RCC 7860 (cell line): ENCODE measurements around the gene KCNQ5.
A peak's percentile ranks its signal among the peaks of the same experiment; 100 is the strongest.

Experiments
- DNase-seq: peaks from one replicate; pipeline ENCODE4 v3.0.0-alpha.2; 2015; ENCODE audit warnings: low spot score
- FAIRE-seq: peaks from 2 replicates; lab custom pipeline; 2012; peaks lifted over from hg19 to GRCh38; lab: Jason Lieb, UNC

Gene KCNQ5

DNA sequence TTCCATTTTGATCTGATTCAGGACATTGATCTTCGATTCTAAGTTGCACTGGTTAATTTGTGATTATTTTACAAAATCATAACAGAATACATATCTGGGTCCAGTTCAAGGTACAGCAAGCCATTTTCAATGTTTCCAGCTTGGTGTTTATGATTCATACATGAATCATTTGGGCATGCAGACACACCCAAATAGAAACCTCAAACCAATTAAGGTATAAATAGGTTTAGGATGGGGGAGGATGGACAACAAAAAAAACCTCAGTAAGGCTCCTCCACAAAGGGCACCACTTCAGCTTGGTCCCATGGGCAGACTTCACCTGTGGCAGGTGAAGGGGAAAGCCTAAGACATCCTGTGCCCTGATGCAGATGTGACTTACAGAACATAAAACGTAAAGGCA is 410.7 kb downstream of the KCNQ5 start:
- DNase-seq: peak; percentile 7
- FAIRE-seq: no peak

DNA sequence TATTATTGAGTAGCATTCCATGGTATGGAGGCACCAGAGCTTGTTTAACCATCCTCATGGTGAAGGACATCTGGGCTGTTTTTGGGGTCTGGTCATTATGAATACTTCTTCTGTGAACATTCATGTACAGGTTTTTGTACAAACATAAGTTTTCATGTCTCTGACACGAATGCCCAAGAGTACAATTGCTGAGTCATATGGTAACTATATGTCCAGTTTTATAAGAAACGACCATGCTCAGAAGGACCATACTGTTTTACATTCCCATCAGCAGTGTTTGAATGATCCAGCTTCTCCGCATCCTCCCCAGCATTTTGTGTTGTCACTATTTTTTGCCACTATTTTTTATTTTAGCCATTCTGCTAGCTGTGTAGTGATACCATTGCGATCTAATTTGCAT is 414.8 kb downstream of the KCNQ5 start:
- FAIRE-seq (no peak), DNase-seq (no peak)

GRCh38 chr6:73041051-73041450 is 419.2 kb downstream of the KCNQ5 start:
- FAIRE-seq (no peak), DNase-seq (no peak)

DNA sequence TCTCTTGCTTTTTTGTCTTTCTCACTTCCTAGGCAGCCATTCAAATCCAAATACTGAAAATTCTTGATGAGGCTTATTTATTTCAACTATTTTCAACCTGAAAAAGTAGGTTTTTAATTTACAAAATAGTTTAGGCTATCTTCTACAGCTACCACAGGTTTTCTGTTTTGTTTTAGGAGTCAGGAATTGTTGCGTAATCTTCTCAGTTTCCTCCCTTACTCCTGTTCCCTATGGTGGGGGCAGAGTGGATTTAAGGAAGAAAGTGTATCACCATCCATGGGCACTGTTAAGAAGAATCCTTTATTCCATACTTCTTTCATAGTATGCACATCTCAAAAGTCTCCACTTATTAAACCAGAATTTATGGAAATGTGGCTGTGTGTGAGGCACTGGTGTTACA is 421.0 kb downstream of the KCNQ5 start:
- DNase-seq (no peak), FAIRE-seq (no peak)

GRCh38 chr6:73043446-73043845 is 421.6 kb downstream of the KCNQ5 start:
- DNase-seq (no peak), FAIRE-seq (no peak)

- FAIRE-seq (no peak), DNase-seq (no peak)
Observed at GRCh38 chr6:73045609-73046008, 423.7 kb downstream of the KCNQ5 start.

- FAIRE-seq (no peak), DNase-seq (no peak)
Observed at GRCh38 chr6:73047801-73048200, 425.9 kb downstream of the KCNQ5 start.

GRCh38 chr6:73049971-73050594 is 428.2 kb downstream of the KCNQ5 start:
- no peak for DNase-seq
- FAIRE-seq: no peak

DNA sequence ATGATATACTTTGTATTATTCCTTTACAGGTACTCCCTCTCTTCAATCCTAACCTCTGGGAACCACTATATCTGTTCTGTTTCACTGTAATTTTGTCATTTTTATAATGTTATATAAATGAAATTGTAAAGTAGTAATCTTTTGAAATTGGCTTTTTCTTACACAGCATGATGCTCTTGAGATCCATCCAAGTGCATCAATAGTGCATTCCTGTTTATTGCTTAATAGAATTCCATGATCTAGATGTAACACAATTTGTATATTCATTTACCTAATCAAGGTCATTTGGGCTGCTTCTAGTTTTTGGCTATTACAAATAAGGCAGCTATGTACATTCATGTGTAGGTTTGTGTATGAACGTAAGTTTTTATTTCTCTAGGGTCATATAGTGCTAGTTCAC is 428.8 kb downstream of the KCNQ5 start:
- no peak for DNase-seq
- no peak for FAIRE-seq

- no peak for FAIRE-seq
Observed at GRCh38 chr6:73051147-73051546, 429.3 kb downstream of the KCNQ5 start.

GRCh38 chr6:73054958-73055357 is 433.1 kb downstream of the KCNQ5 start:
- FAIRE-seq (no peak), DNase-seq (no peak)

More at GRCh38 chr6:73051147-73051546, 429.3 kb downstream of the KCNQ5 start:
- DNase-seq: no peak

DNA sequence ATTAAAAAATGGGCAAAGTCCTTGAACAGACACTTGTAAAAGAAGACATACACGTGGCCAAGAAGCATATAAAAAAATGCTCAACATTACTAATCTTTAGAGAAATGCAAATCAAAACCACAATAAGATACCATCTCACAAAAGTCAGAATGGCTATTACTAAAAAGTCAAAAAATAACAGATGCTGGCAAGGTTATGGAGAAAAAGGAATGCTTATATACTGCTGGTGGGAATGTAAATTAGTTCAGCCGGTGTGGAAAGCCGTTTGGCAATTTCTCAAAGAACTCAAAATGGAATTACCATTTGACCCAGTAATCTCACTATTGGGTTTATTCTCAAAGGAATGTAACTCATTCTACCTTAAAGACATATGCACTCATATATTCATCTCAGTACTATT is 436.9 kb downstream of the KCNQ5 start:
- FAIRE-seq: no peak
- DNase-seq: no peak

- FAIRE-seq (no peak), DNase-seq (no peak)
Observed at GRCh38 chr6:73062130-73062529, 440.3 kb downstream of the KCNQ5 start.

DNA sequence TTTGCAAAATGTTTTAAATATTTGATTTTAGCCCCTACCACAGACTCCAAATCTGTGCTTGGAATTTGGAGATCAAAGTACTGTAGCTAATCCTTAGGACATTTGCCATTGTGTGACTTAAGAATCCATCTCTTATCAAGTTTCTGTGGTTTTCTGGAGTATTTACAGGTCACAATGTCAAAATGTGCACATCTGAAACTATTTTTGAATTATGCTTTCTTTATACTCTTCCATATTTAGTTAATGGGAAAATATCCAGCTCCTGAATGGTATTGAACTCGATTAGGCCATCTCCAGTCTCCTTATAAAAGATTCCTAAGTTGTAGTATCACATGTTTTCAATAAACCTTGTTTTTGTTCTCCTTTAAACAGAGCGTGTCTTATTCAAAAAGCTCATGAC is 441.0 kb downstream of the KCNQ5 start:
- no peak for DNase-seq
- no peak for FAIRE-seq

- FAIRE-seq (no peak), DNase-seq (no peak)
Observed at GRCh38 chr6:73064266-73064665, 442.4 kb downstream of the KCNQ5 start.

DNA sequence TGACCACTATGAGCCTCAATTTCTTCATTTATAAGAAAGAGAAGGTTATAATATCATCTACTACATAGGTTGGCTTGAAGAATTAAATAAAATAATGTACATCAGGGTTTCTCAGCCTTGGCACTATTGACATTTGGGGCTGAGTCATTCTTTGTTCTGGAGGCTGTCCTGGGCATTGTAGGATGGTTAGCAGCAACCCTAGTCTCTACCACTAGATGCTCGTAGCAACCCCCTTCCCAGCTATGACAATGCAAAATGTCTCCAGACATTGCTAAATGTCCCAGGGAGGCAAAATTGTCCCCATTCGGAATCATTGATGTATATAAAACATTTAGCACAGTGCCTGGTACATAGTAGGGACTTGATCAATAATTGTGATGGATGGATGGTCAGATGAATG is 451.4 kb downstream of the KCNQ5 start:
- DNase-seq (peak; percentile 52), FAIRE-seq (peak; percentile 52)

- peak; percentile 89 for FAIRE-seq
- peak; percentile 81 for DNase-seq
Observed at GRCh38 chr6:73074175-73074574, 452.3 kb downstream of the KCNQ5 start.

GRCh38 chr6:73076211-73076954 is 454.5 kb downstream of the KCNQ5 start:
- FAIRE-seq (no peak), DNase-seq (peak; percentile 35)

- FAIRE-seq (no peak), DNase-seq (no peak)
Observed at GRCh38 chr6:73078333-73078862, 456.5 kb downstream of the KCNQ5 start.

- no peak for DNase-seq
- no peak for FAIRE-seq
Observed at GRCh38 chr6:73078908-73079610, 457.2 kb downstream of the KCNQ5 start.

- FAIRE-seq: peak; percentile 78
Observed at GRCh38 chr6:73079611-73079955, 457.7 kb downstream of the KCNQ5 start.

DNA sequence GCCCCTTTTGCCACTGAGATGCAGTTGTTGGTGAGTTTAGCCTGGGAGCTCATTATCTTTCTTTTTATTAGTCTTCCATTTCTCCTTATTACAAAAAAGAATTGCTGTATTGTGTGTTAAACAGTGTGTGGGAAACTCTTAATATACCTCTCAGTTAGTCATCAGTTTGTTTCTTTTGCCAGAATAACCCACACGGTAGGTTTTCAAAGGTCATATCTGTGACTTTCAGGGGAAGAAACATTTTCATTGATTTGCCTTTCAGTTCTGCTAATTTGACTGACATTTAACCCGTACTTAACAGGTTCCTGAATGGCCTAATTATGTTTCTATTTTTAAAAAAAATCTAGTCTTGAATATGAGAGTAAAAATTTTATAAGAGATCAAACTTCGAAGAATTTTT is 458.1 kb downstream of the KCNQ5 start:
- DNase-seq (peak; percentile 26), FAIRE-seq (peak; percentile 57)

More at GRCh38 chr6:73079611-73079955, 457.7 kb downstream of the KCNQ5 start:
- peak; percentile 73 for DNase-seq
